AG04449 (cell line): Measurements from ENCODE around the gene PRR9.
"Not testable (repeated sequence)": the region's sequence is repeated elsewhere in the genome, so short reads cannot be mapped to it uniquely, and the experiment has no call there.

Experiments used
- CTCF ChIA-PET: fragments of 350-600 bp; formaldehyde crosslinking; extraction: SDS; loops from one replicate; lab custom pipeline; 2021; ENCODE audit warnings: antibody characterized with exemption; lab: Yijun Ruan, JAX
- POLR2A ChIA-PET: fragments of 400-600, 350-600 bp; formaldehyde crosslinking; extraction: SDS; loops from one replicate; lab custom pipeline; 2020; ENCODE audit warnings: antibody characterized with exemption, inconsistent platforms; lab: Yijun Ruan, JAX
- DNase-seq: peaks from one replicate; pipeline ENCODE4 v3.0.0-alpha.2; 2010; ENCODE audit warnings: low read depth, low spot score
- H3K4me3 ChIP-seq: 2 replicates; pipeline ENCODE4 v1.5.1; 2011; ENCODE audit warnings: low read depth, mild to moderate bottlenecking, control low read depth, low read length
- TF ChIP-seq, protein P1 (sequence below): IDR thresholded peaks from one replicate; pipeline ENCODE4 v1.5.1; 2011; ENCODE audit warnings: mild to moderate bottlenecking, moderate library complexity, low read length, control low read depth, inconsistent platforms; ENCODE audit not compliant: insufficient read depth; ENCODE audit errors: missing control alignments

PRR9 gene, protein sequence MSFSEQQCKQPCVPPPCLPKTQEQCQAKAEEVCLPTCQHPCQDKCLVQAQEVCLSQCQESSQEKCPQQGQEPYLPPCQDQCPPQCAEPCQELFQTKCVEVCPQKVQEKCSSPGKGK

DNA sequence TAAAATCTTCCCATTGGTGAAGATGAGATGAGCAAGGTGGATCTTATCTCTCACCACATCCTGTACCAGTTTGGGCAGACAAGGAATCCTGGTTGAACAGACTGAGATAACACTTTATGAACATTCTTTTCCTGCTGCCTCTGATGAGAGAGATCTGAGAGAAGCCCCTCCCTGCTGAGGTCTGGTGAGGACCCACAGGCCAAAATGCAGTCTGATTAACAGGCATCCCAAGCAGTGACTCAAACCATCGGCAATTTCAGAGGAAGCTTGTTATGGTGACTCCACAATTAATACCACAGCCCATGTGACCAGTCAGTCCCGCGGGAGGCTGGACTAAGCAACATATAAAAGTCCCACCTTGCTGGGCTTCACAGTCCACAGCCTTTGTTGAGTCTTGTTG is at the start of gene PRR9:
PRR9 (plus strand) TSS at position 373 of the 400 bp plus-strand sequence. CDS start 561 bp downstream, outside the sequence.
- POLR2A ChIA-PET, result no interaction called here
- CTCF ChIA-PET, result no interaction called here
- TF ChIP-seq, protein P1, sequence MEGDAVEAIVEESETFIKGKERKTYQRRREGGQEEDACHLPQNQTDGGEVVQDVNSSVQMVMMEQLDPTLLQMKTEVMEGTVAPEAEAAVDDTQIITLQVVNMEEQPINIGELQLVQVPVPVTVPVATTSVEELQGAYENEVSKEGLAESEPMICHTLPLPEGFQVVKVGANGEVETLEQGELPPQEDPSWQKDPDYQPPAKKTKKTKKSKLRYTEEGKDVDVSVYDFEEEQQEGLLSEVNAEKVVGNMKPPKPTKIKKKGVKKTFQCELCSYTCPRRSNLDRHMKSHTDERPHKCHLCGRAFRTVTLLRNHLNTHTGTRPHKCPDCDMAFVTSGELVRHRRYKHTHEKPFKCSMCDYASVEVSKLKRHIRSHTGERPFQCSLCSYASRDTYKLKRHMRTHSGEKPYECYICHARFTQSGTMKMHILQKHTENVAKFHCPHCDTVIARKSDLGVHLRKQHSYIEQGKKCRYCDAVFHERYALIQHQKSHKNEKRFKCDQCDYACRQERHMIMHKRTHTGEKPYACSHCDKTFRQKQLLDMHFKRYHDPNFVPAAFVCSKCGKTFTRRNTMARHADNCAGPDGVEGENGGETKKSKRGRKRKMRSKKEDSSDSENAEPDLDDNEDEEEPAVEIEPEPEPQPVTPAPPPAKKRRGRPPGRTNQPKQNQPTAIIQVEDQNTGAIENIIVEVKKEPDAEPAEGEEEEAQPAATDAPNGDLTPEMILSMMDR, result no peak
- no peak within 1 kb of the TSS for H3K4me3 ChIP-seq
- DNase-seq, result no peak

DNA sequence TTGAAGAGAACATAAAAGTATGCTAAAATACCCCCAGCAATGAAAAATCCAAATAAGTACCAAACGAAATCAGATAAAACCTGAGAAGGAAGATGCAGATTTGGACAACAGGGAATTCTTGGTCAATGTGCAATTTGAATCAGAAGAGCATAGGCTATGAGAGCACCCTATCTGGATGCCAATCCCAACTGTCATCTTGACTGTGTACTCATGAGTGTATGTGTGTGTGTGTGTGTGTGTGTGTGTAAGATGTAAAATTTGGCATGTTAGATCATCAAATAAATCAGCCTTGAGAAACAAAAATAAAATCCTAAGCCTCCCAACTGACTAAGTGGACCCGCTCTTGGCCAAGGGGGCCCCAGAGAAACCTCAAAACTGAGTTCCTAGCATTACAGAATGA is 48.7 kb upstream of the PRR9 start:
- ChIA-PET POLR2A (no interaction called here), CTCF (no interaction called here)
- no peak overlapping the region for H3K4me3 ChIP-seq
- TF ChIP-seq, protein P1, result no peak
- DNase-seq, result no peak

DNA sequence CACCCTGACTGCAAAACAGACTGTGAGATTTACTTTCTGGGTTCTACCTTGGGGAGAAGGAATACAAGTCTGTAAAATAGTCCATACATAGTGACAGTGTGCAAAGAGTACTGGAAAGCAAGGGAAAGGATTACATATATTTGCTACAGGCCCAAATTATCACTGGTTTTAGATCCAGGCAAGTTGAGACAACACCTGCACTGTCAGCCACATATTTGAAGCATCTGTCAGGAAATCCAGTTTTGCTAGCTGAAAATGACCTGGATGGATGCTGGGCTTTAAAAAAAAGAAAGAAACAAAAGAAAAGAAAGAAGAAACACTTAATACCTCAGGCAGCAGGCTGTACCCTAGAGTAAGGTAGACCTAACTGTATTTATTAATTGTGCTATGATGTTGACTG is 42.8 kb upstream of the PRR9 start:
- no peak for DNase-seq
- POLR2A ChIA-PET, result no interaction called here
- CTCF ChIA-PET, result no interaction called here
- TF ChIP-seq, protein P1, result no peak
- H3K4me3 ChIP-seq, result no peak overlapping the region

DNA sequence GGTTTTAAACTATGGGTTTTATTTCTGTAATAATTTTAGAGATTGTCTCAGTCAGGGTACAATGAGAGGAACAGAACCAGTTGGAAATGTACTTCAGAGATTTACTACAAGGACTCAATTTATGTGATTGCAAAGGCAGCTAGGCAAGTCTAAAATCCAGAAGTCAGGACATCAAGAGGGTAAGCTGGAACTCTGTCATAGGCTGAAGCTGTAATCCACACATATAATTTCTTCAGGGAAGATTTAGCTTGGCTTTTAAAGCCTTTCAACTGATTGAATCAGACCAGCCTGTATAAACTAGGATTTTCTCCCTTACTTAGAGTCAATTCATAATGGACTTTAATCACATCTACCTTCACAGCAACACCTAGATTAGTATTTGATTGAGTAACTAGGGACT is 38.5 kb upstream of the PRR9 start:
- DNase-seq, result no peak
- no peak overlapping the region for H3K4me3 ChIP-seq
- ChIA-PET CTCF (no interaction called here), POLR2A (no interaction called here)
- TF ChIP-seq, protein P1, result no peak

DNA sequence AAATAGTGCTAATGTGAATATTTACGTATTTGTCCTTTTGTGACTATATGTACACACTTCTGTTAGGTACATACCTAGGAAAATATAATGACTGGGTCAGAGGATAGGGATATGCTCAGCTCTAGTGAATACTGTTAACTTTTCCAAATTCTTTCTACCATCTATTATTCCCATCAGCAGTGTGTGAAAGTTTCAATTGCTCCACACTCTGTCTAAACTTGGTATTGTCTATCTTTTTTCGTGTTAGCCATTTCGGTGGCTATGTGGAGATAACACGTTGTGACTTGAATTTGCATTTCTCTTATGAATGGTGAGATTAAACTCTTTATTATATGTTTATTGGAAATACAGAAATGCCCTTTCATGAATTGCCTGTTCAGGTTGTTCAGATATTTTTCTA is 36.8 kb upstream of the PRR9 start:
- TF ChIP-seq, protein P1, result no peak
- no peak overlapping the region for H3K4me3 ChIP-seq
- DNase-seq, result no peak
- ChIA-PET CTCF (no interaction called here), POLR2A (no interaction called here)

DNA sequence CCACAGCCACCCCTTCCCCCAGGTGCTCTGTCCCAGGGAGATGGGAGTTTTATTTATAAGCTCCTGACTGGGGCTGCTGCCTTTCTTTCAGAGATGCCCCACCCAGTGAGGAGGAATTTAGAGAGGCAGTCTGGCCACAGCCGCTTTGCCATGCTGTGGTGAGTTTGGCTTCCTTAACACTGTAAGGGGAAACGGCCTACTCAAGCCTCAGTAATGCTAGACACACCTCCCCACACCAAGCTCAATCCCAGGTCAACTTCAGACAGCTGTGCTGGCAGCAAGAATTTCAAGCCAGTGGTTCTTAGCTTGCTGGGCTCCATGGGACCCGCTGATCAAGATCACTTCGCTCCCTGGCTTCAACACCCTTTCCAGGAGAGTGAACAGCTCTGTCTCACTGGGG is 29.1 kb upstream of the PRR9 start:
- DNase-seq, H3K4me3 ChIP-seq, POLR2A ChIA-PET, CTCF ChIA-PET: not testable (repeated sequence)

DNA sequence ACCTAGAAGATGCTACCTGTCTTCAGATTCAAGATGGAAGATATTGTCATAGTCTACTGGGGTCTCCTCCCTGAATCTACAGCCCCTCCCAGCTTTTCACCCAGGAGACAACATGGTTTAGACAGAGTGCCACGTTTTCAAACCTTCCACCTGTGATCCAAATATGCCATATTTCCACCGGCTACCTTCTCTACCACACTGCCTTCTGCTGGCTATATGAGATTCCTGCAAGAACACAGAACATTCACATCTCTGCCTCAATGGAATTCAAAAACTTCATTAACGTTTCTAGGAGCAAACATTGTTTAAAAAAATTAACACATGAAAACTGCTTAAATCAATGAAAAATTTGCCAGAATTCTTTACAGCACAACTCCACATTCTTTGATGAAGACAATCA is 27.0 kb upstream of the PRR9 start:
- CTCF ChIA-PET, result no interaction called here
- POLR2A ChIA-PET, result no interaction called here
- no peak for DNase-seq
- TF ChIP-seq, protein P1, result no peak
- H3K4me3 ChIP-seq, result no peak overlapping the region
